KBM-7 (cell line): ENCODE data around the gene KAT7.

Experiments used
- DNase-seq: peaks from one replicate; pipeline ENCODE4 v3.0.0-alpha.2; 2015
- in situ Hi-C: fragments of 300-500 bp; cut with MboI; formaldehyde crosslinking; loops from 2 replicates; pipeline ENCODE4 v1.14.3; 2020; ENCODE audit warnings: low sequenced_read_pairs, low pct_unique_long_range_greater_than_20kb, mixed read lengths

KAT7 gene

GRCh38 chr17:49834118-49834743, 45.8 kb downstream of the KAT7 start:
- no peak for DNase-seq
- in situ Hi-C loops = no loop called here

GRCh38 chr17:49835472-49835871, 47.0 kb downstream of the KAT7 start:
- no peak for DNase-seq
- in situ Hi-C loops = no loop called here

- DNase-seq = no peak
- in situ Hi-C loops = no loop called here
Measured at GRCh38 chr17:49836111-49837030, 47.9 kb downstream of the KAT7 start.

- in situ Hi-C loops = no loop called here
- DNase-seq = no peak
Measured at GRCh38 chr17:49839455-49839854, 51.0 kb downstream of the KAT7 start.

- DNase-seq = no peak
- in situ Hi-C loops = loop anchor here (10.0 kb wide), 1 partner anchor 267 kb away; the partner anchor contains the start of gene NXPH3
Measured at GRCh38 chr17:49841548-49841947, 53.1 kb downstream of the KAT7 start.

- in situ Hi-C loops = loop anchor here (10.0 kb wide), 1 partner anchor 268 kb away; the partner anchor contains the start of gene NXPH3
- DNase-seq = no peak
Measured at GRCh38 chr17:49842371-49842770, 53.9 kb downstream of the KAT7 start.

GRCh38 chr17:49842846-49843245, 54.4 kb downstream of the KAT7 start:
- in situ Hi-C loops = loop anchor here (10.0 kb wide), 1 partner anchor 268 kb away; the partner anchor contains the start of gene NXPH3
- DNase-seq = no peak

GRCh38 chr17:49843774-49844350, 55.4 kb downstream of the KAT7 start:
- DNase-seq = peak; percentile 62
- in situ Hi-C loops = loop anchor here (10.0 kb wide), 1 partner anchor 269 kb away; the partner anchor contains the start of gene NXPH3

GRCh38 chr17:49845321-49845720, 56.8 kb downstream of the KAT7 start:
- DNase-seq = no peak
- in situ Hi-C loops = loop anchor here (10.0 kb wide), 1 partner anchor 271 kb away; the partner anchor contains the start of gene NXPH3

- no peak for DNase-seq
- in situ Hi-C loops = loop anchor here (10.0 kb wide), 1 partner anchor 272 kb away; the partner anchor contains the start of gene NXPH3
Measured at GRCh38 chr17:49846938-49847712, 58.6 kb downstream of the KAT7 start.

- DNase-seq = no peak
- in situ Hi-C loops = loop anchor here (10.0 kb wide), 1 partner anchor 273 kb away; the partner anchor contains the start of gene NXPH3
Measured at GRCh38 chr17:49848019-49848473, 59.6 kb downstream of the KAT7 start, which contains the start of gene TAC4. Gene TAC4 (minus strand): TSS chr17:49848069. CDS start chr17:49848017, 52 bp downstream.

GRCh38 chr17:49848739-49849138, 60.3 kb downstream of the KAT7 start:
- in situ Hi-C loops = loop anchor here (10.0 kb wide), 1 partner anchor 274 kb away; the partner anchor contains the start of gene NXPH3
- DNase-seq = no peak

- in situ Hi-C loops = no loop called here
- DNase-seq = no peak
Measured at GRCh38 chr17:49850218-49850610, 61.7 kb downstream of the KAT7 start.

- peak; percentile 41 for DNase-seq
- in situ Hi-C loops = no loop called here
Measured at GRCh38 chr17:49850772-49851386, 62.4 kb downstream of the KAT7 start.

GRCh38 chr17:49851387-49852291, 63.2 kb downstream of the KAT7 start:
- in situ Hi-C loops = no loop called here
- peak; percentile 83 for DNase-seq

GRCh38 chr17:49853470-49854015, 65.1 kb downstream of the KAT7 start:
- DNase-seq = no peak
- in situ Hi-C loops = no loop called here

- no peak for DNase-seq
- in situ Hi-C loops = no loop called here
Measured at GRCh38 chr17:49854126-49854525, 65.6 kb downstream of the KAT7 start.
